ENCODE measurements around the gene ARL10. TPM values are rescaled to one million over a fixed set of nuclear protein-coding genes. Genes with fewer than 3 reads are reported as not detected.

The ARL10 gene
- total RNA-seq, 3 donors from 2014 or later, result 5.6 to 17.7 (median 6.6) TPM

GRCh38 chr5:176334031-176334770, 31.1 kb upstream of the ARL10 start:
- Histone ChIP-seq H3K9me3 (peaks cover 0 to 6% of the 10 kb centered on the region in 2 donors), H3K36me3 (no peaks in the 10 kb centered on the region), H3K4me1 (no peaks in the 10 kb centered on the region), H3K27ac (no peak overlapping the region), H3K27me3 (no peaks in the 10 kb centered on the region), H3K4me3 (no peak overlapping the region)
- TF ChIP-seq POLR2A (IDR thresholded peaks at IDR 0.05), result no peak
- TF ChIP-seq POLR2AphosphoS5 (IDR thresholded peaks at IDR 0.05), result no peak
- TF ChIP-seq CTCF (IDR thresholded peaks at IDR 0.05), result no peak
- DNase-seq (ENCODE audit: low spot score in 2 of 2), result no peak
- intact Hi-C loops (cut with DNase I; ENCODE audit: low total_unique reads), result no loop called here

GRCh38 chr5:176337913-176338312, 27.4 kb upstream of the ARL10 start:
- no peak for TF ChIP-seq POLR2A (IDR thresholded peaks at IDR 0.05)
- no peak for TF ChIP-seq CTCF (IDR thresholded peaks at IDR 0.05)
- no peak for TF ChIP-seq POLR2AphosphoS5 (IDR thresholded peaks at IDR 0.05)
- H3K36me3 ChIP-seq, result no peaks in the 10 kb centered on the region
- no peaks in the 10 kb centered on the region for H3K4me1 ChIP-seq
- peaks cover 0 to 6% of the 10 kb centered on the region in 2 donors for H3K9me3 ChIP-seq
- H3K4me3 ChIP-seq, result no peak overlapping the region
- H3K27ac ChIP-seq, result no peak overlapping the region
- no peak for DNase-seq (ENCODE audit: low spot score in 2 of 2)
- no peaks in the 10 kb centered on the region for H3K27me3 ChIP-seq
- intact Hi-C loops (cut with DNase I; ENCODE audit: low total_unique reads), result no loop called here

- Histone ChIP-seq H3K4me1 (no peaks in the 10 kb centered on the region), H3K27ac (no peak overlapping the region), H3K4me3 (no peak overlapping the region), H3K9me3 (no peaks in the 10 kb centered on the region), H3K27me3 (no peaks in the 10 kb centered on the region), H3K36me3 (no peaks in the 10 kb centered on the region)
- intact Hi-C loops (cut with DNase I; ENCODE audit: low total_unique reads), result no loop called here
- no peak for DNase-seq (ENCODE audit: low spot score in 2 of 2)
- no peak for TF ChIP-seq CTCF (IDR thresholded peaks at IDR 0.05)
- no peak for TF ChIP-seq POLR2A (IDR thresholded peaks at IDR 0.05)
- TF ChIP-seq POLR2AphosphoS5 (IDR thresholded peaks at IDR 0.05), result no peak
Measured at GRCh38 chr5:176339304-176339703, 26.0 kb upstream of the ARL10 start.

GRCh38 chr5:176341325-176342157, 23.7 kb upstream of the ARL10 start:
- intact Hi-C loops (cut with DNase I; ENCODE audit: low total_unique reads), result no loop called here
- no peak overlapping the region for H3K27ac ChIP-seq
- no peak for TF ChIP-seq POLR2A (IDR thresholded peaks at IDR 0.05)
- no peak for TF ChIP-seq CTCF (IDR thresholded peaks at IDR 0.05)
- no peak for TF ChIP-seq POLR2AphosphoS5 (IDR thresholded peaks at IDR 0.05)
- H3K4me1 ChIP-seq, result no peaks in the 10 kb centered on the region
- DNase-seq (ENCODE audit: low spot score in 2 of 2), result no peak
- no peak overlapping the region for H3K4me3 ChIP-seq
- H3K36me3 ChIP-seq, result no peaks in the 10 kb centered on the region
- no peaks in the 10 kb centered on the region for H3K27me3 ChIP-seq
- no peaks in the 10 kb centered on the region for H3K9me3 ChIP-seq

GRCh38 chr5:176342158-176342483, 23.2 kb upstream of the ARL10 start:
- no peaks in the 10 kb centered on the region for H3K36me3 ChIP-seq

More at GRCh38 chr5:176342158-176342483, 23.2 kb upstream of the ARL10 start:
- no peak for TF ChIP-seq POLR2AphosphoS5 (IDR thresholded peaks at IDR 0.05)
- no peak for TF ChIP-seq POLR2A (IDR thresholded peaks at IDR 0.05)
- TF ChIP-seq CTCF (IDR thresholded peaks at IDR 0.05), result no peak
- Histone ChIP-seq H3K27ac (no peak overlapping the region), H3K4me1 (no peaks in the 10 kb centered on the region), H3K27me3 (no peaks in the 10 kb centered on the region), H3K9me3 (no peaks in the 10 kb centered on the region), H3K4me3 (no peak overlapping the region)
- intact Hi-C loops (cut with DNase I; ENCODE audit: low total_unique reads), result no loop called here
- DNase-seq (ENCODE audit: low spot score in 2 of 2), result no peak

All from breast epithelium (tissue), 4 donors.